PFSK-1 (cell line): ENCODE measurements around the gene MEGF6.

Experiments
- FOXP2 ChIP-seq: optimal IDR thresholded peaks from 2 replicates; pipeline ENCODE3; 2011; ENCODE audit warnings: borderline replicate concordance, control low read depth, inconsistent platforms; ENCODE audit not compliant: insufficient read depth; ENCODE audit errors: extremely low read length, extremely low read depth
- POLR2AphosphoS5 ChIP-seq: IDR thresholded peaks from 2 replicates; pipeline ENCODE4 v1.6.1; 2012; ENCODE audit warnings: low read depth, mild to moderate bottlenecking, control low read depth, low read length, moderate library complexity
- SIN3A ChIP-seq: IDR thresholded peaks from 2 replicates; pipeline ENCODE4 v1.6.1; 2012; ENCODE audit warnings: mild to moderate bottlenecking, low read length, moderate library complexity, borderline replicate concordance; ENCODE audit not compliant: insufficient read depth
- TAF1 ChIP-seq: IDR thresholded peaks from 2 replicates; pipeline ENCODE4 v1.6.1; 2012; ENCODE audit warnings: low read length, control low read depth, borderline replicate concordance; ENCODE audit not compliant: insufficient read depth
- TF ChIP-seq, protein P1 (sequence below), 2 experiments: IDR thresholded peaks; 2 replicates each; pipeline versions ENCODE4 v1.6.1 to v1.8.0; 2011 to 2012; ENCODE audit warnings: low read depth in 2 of 2, low read length in 2 of 2, control low read depth in 1 of 2, inconsistent platforms in 1 of 2, mild to moderate bottlenecking in 1 of 2, moderate library complexity in 1 of 2; ENCODE audit not compliant: insufficient read depth in 1 of 2

MEGF6 gene

DNA sequence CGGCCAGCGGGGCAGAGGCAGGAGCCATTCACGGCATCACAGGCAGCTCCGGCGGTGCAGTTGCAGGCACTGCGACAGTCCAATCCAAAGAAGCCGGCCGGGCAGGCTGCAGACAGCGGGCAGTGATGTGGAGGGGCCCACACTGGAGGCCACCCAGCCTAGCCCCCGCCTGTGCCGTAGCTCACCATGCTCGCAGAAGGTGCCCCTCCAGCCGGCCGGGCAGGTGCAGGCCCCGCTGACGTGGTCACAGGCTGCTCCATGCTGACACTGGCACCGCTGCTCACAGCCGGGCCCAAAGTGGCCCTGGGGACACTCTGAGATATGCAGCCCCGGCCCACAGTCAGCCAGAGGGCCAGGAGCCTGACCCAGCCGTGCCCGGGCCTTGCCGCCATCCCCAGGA is 111.7 kb downstream of the MEGF6 start:
- no peak for TF ChIP-seq FOXP2

DNA sequence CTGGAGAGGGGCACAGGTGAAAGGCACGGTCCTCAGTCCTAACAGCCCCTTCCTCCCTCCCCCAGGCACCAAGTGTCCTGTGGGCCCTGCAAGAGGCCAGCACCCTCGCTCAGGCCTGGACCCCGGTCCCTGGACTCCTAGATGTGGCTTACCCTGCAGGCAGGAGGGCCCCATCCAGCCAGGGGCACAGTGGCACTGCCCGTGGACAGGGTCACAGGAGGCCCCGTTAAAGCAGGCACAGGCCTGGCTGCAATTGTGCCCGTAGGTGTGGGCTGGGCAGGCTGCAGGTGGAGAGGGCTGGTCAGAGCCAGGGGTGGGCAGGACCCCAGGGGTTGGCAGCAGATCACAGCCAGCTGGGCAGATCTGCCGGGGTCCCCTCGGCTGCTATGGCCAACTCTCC is 112.3 kb downstream of the MEGF6 start:
- TF ChIP-seq TAF1 (no peak), POLR2AphosphoS5 (no peak), SIN3A (no peak), FOXP2 (no peak)
- TF ChIP-seq, protein P1, sequence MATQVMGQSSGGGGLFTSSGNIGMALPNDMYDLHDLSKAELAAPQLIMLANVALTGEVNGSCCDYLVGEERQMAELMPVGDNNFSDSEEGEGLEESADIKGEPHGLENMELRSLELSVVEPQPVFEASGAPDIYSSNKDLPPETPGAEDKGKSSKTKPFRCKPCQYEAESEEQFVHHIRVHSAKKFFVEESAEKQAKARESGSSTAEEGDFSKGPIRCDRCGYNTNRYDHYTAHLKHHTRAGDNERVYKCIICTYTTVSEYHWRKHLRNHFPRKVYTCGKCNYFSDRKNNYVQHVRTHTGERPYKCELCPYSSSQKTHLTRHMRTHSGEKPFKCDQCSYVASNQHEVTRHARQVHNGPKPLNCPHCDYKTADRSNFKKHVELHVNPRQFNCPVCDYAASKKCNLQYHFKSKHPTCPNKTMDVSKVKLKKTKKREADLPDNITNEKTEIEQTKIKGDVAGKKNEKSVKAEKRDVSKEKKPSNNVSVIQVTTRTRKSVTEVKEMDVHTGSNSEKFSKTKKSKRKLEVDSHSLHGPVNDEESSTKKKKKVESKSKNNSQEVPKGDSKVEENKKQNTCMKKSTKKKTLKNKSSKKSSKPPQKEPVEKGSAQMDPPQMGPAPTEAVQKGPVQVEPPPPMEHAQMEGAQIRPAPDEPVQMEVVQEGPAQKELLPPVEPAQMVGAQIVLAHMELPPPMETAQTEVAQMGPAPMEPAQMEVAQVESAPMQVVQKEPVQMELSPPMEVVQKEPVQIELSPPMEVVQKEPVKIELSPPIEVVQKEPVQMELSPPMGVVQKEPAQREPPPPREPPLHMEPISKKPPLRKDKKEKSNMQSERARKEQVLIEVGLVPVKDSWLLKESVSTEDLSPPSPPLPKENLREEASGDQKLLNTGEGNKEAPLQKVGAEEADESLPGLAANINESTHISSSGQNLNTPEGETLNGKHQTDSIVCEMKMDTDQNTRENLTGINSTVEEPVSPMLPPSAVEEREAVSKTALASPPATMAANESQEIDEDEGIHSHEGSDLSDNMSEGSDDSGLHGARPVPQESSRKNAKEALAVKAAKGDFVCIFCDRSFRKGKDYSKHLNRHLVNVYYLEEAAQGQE (IDR thresholded peaks at IDR 0.05; ENCODE audit: insufficient read depth in 1 of 2, low read depth in 2 of 2, low read length in 2 of 2): no peak

DNA sequence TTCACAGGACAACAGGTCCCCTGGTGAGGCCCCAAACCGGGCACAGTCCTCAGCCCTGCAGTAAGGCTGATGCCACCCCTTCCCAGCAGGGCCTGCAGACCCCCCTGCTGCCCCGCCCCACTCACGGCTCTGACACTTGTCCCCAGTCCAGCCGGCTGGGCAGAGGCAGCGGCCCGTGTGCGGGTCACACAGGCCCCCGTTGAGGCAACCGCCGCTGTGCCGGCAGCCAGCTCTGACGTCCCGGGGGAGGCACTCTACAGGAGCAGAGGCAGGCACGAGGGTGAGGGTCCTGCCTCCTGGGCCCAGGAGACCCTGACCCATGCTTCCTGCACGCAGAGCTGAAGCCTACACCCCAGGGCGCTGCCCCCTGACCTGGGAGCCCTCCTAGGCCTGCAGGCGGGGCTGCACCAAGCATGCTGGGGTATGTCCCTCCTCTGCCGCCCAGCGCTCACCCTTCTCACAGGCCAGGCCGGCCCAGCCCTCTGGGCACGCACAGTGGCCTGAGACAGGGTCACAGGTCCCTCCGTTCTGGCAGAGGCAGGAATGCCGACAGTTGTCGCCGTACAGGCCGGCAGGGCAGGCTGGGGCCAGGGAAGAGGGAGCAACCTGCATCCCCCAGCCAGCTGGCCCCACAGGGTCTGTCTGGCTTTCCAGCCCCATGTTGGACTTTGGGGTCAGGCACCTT is 112.9 kb downstream of the MEGF6 start:
- TF ChIP-seq SIN3A: no peak
- TF ChIP-seq, protein P1 (IDR thresholded peaks at IDR 0.05; ENCODE audit: insufficient read depth in 1 of 2, low read depth in 2 of 2, low read length in 2 of 2): no peak
- no peak for TF ChIP-seq TAF1
- TF ChIP-seq POLR2AphosphoS5: no peak
- no peak for TF ChIP-seq FOXP2

DNA sequence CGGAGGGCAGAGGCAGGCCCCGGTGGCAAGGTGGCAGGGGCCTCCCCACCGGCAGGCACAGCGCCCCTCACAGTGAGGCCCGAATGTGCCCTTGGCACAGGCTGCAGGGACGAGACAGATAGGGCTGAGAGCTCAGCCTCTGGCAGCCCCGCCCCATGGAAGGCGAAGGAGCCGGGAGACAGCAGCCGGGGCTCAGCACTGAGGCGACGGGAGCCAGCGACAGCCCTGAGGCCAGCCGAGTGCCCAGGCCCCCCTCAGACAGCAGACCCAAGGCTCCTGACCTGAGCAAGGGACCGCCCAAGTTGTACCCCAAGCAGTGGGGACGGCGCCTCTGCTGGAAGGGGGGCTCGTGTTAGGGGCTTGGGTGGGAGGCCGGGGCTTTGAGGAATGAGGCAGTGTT is 113.8 kb downstream of the MEGF6 start:
- TF ChIP-seq, protein P1 (IDR thresholded peaks at IDR 0.05; ENCODE audit: insufficient read depth in 1 of 2, low read depth in 2 of 2, low read length in 2 of 2): no peak
- TF ChIP-seq POLR2AphosphoS5 (no peak), SIN3A (no peak), FOXP2 (no peak), TAF1 (no peak)

DNA sequence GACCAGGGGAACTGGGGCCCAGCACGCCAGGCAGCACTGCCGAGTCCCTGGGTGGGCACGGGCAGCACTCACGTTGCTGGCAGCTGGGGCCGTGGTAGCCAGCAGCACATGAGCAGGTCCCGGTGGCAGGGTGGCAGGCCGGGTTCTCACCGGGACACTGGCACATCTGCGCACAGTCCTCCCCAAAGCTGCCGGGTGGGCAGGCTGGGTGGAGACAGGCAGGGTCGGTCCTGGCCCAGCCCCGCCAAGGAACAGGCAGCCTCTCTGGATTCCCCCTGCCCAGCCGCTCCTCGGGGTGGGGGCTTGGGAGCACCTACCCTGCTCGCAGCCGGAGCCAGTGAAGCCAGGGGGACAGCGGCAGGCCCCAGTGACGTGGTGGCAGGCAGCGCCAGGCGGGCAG is 114.4 kb downstream of the MEGF6 start:
- TF ChIP-seq, protein P1 (IDR thresholded peaks at IDR 0.05; ENCODE audit: insufficient read depth in 1 of 2, low read depth in 2 of 2, low read length in 2 of 2): no peak
- TF ChIP-seq FOXP2: no peak
- no peak for TF ChIP-seq TAF1
- TF ChIP-seq POLR2AphosphoS5: no peak
- TF ChIP-seq SIN3A: no peak
